Skin epidermis (tissue), 12 donors: ENCODE results near the gene CHMP4B.

Experiments
- H3K27ac ChIP-seq, 21 experiments: fragments of 200-600 bp; sonication (generic) in 11 of 21; one replicate each; pipeline ENCODE4 v1.5.0; 2020; ENCODE audit warnings: mild to moderate bottlenecking in 3 of 21, inconsistent platforms in 2 of 21, moderate library complexity in 2 of 21
- H3K4me3 ChIP-seq, 7 experiments: fragments of 200-600 bp; sonication (generic) in 2 of 7; one replicate each; pipeline ENCODE4 v1.5.0; 2020; ENCODE audit warnings: inconsistent platforms in 2 of 7, mild to moderate bottlenecking in 2 of 7, moderate library complexity in 1 of 7

Gene CHMP4B

GRCh38 chr20:33832103-33832804 is 21.1 kb downstream of the CHMP4B start:
- Histone ChIP-seq H3K27ac (peak overlapping the region in 3 of 21 experiments; percentile 10 to 43 (median 38)), H3K4me3 (no peak overlapping the region)

GRCh38 chr20:33833333-33833732 is 22.2 kb downstream of the CHMP4B start:
- Histone ChIP-seq H3K4me3 (no peak overlapping the region), H3K27ac (no peak overlapping the region)

- Histone ChIP-seq H3K27ac (no peak overlapping the region), H3K4me3 (no peak overlapping the region)
These were observed 24.5 kb downstream of the CHMP4B start for GRCh38 chr20:33835615-33836172.

- Histone ChIP-seq H3K4me3 (no peak overlapping the region), H3K27ac (no peak overlapping the region)
These were observed 25.1 kb downstream of the CHMP4B start for GRCh38 chr20:33836277-33836676.

- Histone ChIP-seq H3K4me3 (no peak overlapping the region), H3K27ac (no peak overlapping the region)
These were observed 26.1 kb downstream of the CHMP4B start for GRCh38 chr20:33837096-33837830.

- Histone ChIP-seq H3K27ac (peak overlapping the region in 2 of 21 experiments; percentile 15 to 28), H3K4me3 (no peak overlapping the region)
These were observed 27.1 kb downstream of the CHMP4B start for GRCh38 chr20:33838035-33838864.

- Histone ChIP-seq H3K27ac (no peak overlapping the region), H3K4me3 (no peak overlapping the region)
These were observed 28.4 kb downstream of the CHMP4B start for GRCh38 chr20:33839591-33839990.

GRCh38 chr20:33840160-33840559 is 29.0 kb downstream of the CHMP4B start:
- no peak overlapping the region for H3K4me3 ChIP-seq
- H3K27ac ChIP-seq: no peak overlapping the region

GRCh38 chr20:33840759-33841435 is 29.7 kb downstream of the CHMP4B start:
- no peak overlapping the region for H3K4me3 ChIP-seq
- no peak overlapping the region for H3K27ac ChIP-seq

- no peak overlapping the region for H3K27ac ChIP-seq
- H3K4me3 ChIP-seq: no peak overlapping the region
These were observed 30.3 kb downstream of the CHMP4B start for GRCh38 chr20:33841436-33841799.

- Histone ChIP-seq H3K4me3 (no peak overlapping the region), H3K27ac (peak overlapping the region in 2 of 21 experiments; percentile 20 to 58)
These were observed 31.2 kb downstream of the CHMP4B start for GRCh38 chr20:33842346-33842745.

- H3K27ac ChIP-seq: peak overlapping the region in 1 of 21 experiments; percentile 20
- H3K4me3 ChIP-seq: no peak overlapping the region
These were observed 31.9 kb downstream of the CHMP4B start for GRCh38 chr20:33843050-33843449.

GRCh38 chr20:33843854-33844253 is 32.7 kb downstream of the CHMP4B start:
- no peak overlapping the region for H3K4me3 ChIP-seq
- peak overlapping the region in 3 of 21 experiments; percentile 8 to 30 (median 25) for H3K27ac ChIP-seq

GRCh38 chr20:33846291-33846935 is 35.3 kb downstream of the CHMP4B start:
- no peak overlapping the region for H3K4me3 ChIP-seq
- H3K27ac ChIP-seq: peak overlapping the region in 2 of 21 experiments; percentile 7 to 14

- Histone ChIP-seq H3K27ac (peak overlapping the region in 1 of 21 experiments; percentile 14), H3K4me3 (no peak overlapping the region)
These were observed 35.9 kb downstream of the CHMP4B start for GRCh38 chr20:33847006-33847405.

GRCh38 chr20:33848391-33848790 is 37.2 kb downstream of the CHMP4B start:
- no peak overlapping the region for H3K27ac ChIP-seq
- no peak overlapping the region for H3K4me3 ChIP-seq

- H3K4me3 ChIP-seq: no peak overlapping the region
- no peak overlapping the region for H3K27ac ChIP-seq
These were observed 39.0 kb downstream of the CHMP4B start for GRCh38 chr20:33850159-33850558.

- Histone ChIP-seq H3K27ac (no peak overlapping the region), H3K4me3 (no peak overlapping the region)
These were observed 40.8 kb downstream of the CHMP4B start for GRCh38 chr20:33851842-33852466.
